ENCODE measurements around the gene MSGN1.

Gene MSGN1

DNA sequence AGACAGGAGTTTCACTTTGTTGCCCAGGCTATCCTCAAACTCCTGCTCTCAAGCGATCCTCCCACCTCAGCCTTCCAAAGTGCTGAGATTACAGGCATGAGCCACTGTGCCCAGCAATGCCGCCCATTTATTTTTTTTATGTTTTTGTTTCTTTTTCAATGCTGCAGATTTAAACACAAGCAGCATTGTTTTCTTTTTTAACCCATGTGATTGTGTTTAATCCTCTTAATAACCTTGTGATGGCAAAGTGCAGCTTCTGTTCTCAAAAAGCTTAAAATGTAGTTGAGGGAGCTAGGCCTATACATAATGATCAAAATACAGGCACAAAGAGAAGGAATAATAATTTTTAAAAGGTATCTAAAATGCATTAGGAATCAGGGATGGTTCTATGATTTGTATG lies 11.5 kb downstream of the MSGN1 start:
- H3K4me3 ChIP-seq (replicated peaks; ENCODE audit: low read depth, low read length), result no peak overlapping the region
- DNase-seq (ENCODE audit: low read depth), result no peak
- TF ChIP-seq, protein P1, sequence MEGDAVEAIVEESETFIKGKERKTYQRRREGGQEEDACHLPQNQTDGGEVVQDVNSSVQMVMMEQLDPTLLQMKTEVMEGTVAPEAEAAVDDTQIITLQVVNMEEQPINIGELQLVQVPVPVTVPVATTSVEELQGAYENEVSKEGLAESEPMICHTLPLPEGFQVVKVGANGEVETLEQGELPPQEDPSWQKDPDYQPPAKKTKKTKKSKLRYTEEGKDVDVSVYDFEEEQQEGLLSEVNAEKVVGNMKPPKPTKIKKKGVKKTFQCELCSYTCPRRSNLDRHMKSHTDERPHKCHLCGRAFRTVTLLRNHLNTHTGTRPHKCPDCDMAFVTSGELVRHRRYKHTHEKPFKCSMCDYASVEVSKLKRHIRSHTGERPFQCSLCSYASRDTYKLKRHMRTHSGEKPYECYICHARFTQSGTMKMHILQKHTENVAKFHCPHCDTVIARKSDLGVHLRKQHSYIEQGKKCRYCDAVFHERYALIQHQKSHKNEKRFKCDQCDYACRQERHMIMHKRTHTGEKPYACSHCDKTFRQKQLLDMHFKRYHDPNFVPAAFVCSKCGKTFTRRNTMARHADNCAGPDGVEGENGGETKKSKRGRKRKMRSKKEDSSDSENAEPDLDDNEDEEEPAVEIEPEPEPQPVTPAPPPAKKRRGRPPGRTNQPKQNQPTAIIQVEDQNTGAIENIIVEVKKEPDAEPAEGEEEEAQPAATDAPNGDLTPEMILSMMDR (IDR thresholded peaks at IDR 0.05; ENCODE audit: low read length, missing control alignments), result no peak

DNA sequence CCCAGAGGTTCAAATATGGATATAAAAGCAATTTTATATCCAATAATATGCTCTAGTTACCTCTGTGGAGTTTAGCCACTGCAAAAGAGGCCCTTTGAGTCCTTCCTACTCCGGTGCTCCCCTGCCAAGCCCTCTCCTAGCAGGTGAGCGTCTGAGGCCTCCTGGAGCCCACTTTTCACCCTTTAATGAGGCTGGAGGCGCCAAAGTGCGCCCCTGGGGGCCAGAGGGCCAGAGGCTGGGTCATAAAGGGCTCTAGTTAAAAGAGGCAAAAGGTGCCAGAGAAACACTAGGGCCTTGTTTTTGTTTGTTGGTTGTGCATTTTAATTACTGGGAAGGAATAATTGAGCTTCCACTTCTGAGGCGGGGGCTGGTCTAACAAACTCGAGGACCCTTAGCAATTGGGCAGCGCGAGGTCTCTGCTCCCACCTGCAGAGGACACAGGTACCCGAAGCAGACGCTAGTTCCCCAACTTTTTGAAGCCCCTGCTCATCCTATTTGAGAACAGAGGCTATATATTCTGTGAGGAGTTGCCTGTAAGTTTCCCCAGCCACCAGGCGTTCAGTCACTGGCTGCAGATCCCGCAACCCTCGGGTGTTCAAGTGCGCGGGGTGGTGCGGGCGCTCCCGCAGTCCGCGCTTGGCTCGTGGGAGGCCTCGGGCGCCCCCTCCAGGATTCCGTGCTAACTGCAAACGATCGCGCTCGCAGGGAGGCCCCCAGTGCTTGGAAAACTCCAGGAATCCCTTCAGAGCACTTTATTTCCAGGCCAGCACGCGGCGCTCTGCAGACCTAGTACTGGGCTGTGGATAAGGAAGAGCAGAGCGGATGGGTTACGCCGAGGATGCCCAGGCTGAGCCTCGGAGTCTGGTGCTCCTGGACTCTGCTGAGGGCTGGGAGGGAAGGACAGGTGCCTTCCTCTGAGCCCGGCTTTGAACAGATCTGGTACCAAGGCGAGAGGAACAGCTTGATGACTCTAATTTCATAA lies 14.1 kb downstream of the MSGN1 start:
- peak overlapping the region; percentile 32 for H3K4me3 ChIP-seq (replicated peaks; ENCODE audit: low read depth, low read length)
- peak; percentile 79 for DNase-seq (ENCODE audit: low read depth)
- TF ChIP-seq, protein P1 (IDR thresholded peaks at IDR 0.05; ENCODE audit: low read length, missing control alignments), result peak; percentile 90

DNA sequence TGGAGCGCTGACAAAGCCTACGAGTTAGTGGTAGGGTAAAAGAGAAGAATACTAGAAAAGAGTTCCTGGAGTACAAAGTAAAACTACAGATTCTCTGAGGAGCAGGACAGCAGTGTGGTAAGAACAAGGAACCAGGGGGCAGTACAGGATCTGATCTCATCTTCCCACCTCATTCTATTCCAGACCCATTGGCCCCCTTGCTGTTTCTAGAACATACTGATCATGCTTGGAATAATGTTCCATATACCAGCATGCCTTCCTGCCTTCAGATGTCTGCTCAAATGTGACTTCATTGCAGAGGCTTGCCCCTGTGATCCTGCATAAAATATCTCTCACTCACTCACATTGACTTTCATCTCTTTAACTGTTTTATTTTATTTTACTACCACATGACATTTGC lies 19.3 kb downstream of the MSGN1 start:
- H3K4me3 ChIP-seq (replicated peaks; ENCODE audit: low read depth, low read length), result no peak overlapping the region
- no peak for DNase-seq (ENCODE audit: low read depth)
- TF ChIP-seq, protein P1 (IDR thresholded peaks at IDR 0.05; ENCODE audit: low read length, missing control alignments), result no peak

DNA sequence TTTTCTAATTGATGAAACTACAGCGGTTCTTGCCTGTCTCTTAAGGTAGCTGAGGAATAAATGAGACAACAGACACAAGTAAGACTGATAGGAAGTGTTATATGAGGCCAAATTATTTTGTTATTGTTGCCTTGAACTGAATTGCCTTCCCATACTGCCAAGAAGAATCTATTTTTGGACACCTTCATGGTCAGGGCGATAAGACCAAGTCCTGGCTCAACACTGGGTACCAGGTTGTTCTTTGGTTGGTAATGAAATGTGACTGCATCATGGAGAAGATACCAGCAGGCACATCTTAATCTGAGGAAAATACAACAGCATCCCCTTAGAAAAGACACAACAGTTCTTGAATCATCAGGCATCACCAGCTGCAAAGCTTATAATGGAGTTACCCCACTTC lies 23.7 kb downstream of the MSGN1 start:
- TF ChIP-seq, protein P1 (IDR thresholded peaks at IDR 0.05; ENCODE audit: low read length, missing control alignments), result no peak
- DNase-seq (ENCODE audit: low read depth), result no peak

DNA sequence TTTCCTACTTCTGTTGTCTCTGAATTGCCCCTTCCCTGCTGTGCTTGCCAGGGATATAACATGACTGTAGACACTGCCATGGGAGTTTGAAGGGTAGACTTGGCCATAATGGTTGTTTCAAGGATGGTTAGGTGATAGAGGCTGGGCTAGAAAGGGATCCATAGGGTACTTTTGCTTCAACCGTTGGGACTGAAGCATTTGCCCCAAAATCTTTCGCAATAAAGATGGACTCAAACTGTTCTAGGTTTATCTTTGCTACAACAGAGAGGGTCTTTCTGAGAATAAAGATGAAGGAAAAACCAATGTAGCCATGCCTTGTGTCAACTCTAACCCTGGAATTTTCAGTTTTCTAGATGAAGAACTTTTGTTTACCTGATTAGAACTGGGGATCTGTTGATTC lies 27.2 kb downstream of the MSGN1 start:
- H3K4me3 ChIP-seq (replicated peaks; ENCODE audit: low read depth, low read length), result no peak overlapping the region
- no peak for DNase-seq (ENCODE audit: low read depth)
- TF ChIP-seq, protein P1 (IDR thresholded peaks at IDR 0.05; ENCODE audit: low read length, missing control alignments), result no peak

More for the DNA sequence above, 23.7 kb downstream of the MSGN1 start:
- no peak overlapping the region for H3K4me3 ChIP-seq (replicated peaks; ENCODE audit: low read depth, low read length)

DNA sequence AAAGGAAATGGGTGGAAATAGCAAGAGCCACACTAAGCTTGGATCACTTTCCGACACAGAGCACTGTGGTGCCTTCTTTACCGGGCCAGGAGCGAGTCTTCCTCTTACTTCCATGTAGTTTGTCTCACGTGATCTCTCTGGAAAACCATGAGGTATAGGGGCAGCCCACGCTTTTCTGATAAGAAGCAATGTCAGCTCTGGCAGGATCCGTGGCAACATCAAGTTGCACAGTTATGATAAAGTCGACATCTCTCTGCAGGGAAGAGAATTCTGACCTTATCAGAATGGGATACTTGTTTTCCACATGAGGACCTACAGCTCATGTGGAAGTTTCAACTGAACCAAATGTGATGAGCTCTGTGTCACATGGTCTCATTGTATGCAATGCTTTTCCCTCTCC lies 29.5 kb downstream of the MSGN1 start:
- no peak overlapping the region for H3K4me3 ChIP-seq (replicated peaks; ENCODE audit: low read depth, low read length)
- no peak for DNase-seq (ENCODE audit: low read depth)
- TF ChIP-seq, protein P1 (IDR thresholded peaks at IDR 0.05; ENCODE audit: low read length, missing control alignments), result no peak

Data from fibroblast of pulmonary artery (primary cell).